Neural cell (in vitro differentiated cells): ENCODE results near the gene PTPRN2. TPM values are rescaled to one million over a fixed set of nuclear protein-coding genes. Genes with fewer than 3 reads are reported as not detected.

Source experiments
- H2AFZ ChIP-seq: fragments of 200-600, 300-800 bp; sonication (generic), shearing (Covaris generic); 2 replicates; pipeline ENCODE4 v1.6.0; 2014; ENCODE audit warnings: low read depth, mild to moderate bottlenecking, antibody characterized with exemption, low read length, moderate library complexity
- H3F3A ChIP-seq: fragments of 200-600 bp; shearing (Covaris generic); 2 replicates; pipeline ENCODE4 v1.6.1; 2016; ENCODE audit warnings: mild to moderate bottlenecking, moderate library complexity, mixed read lengths, antibody characterized with exemption, low read length; ENCODE audit not compliant: insufficient read depth, poor library complexity, severe bottlenecking
- H3K27ac ChIP-seq: fragments of 200-600, 300-800 bp; sonication (generic), shearing (Covaris generic); 2 replicates; pipeline ENCODE4 v1.5.1; 2014; ENCODE audit warnings: mild to moderate bottlenecking, low read length, moderate library complexity
- H3K27me3 ChIP-seq: fragments of 300-800, 200-600 bp; sonication (generic), shearing (Covaris generic); 2 replicates; pipeline ENCODE4 v1.6.0; 2014; ENCODE audit warnings: mild to moderate bottlenecking, low read depth, low read length, moderate library complexity; ENCODE audit not compliant: insufficient read depth
- H3K36me3 ChIP-seq: fragments of 300-800, 200-600 bp; sonication (generic), shearing (Covaris generic); 2 replicates; pipeline ENCODE4 v1.5.1; 2014; ENCODE audit warnings: mild to moderate bottlenecking, antibody characterized with exemption, low read length, moderate library complexity; ENCODE audit not compliant: insufficient read depth
- H3K4me2 ChIP-seq: fragments of 300-800, 200-600 bp; sonication (generic), shearing (Covaris generic); 2 replicates; pipeline ENCODE4 v1.6.0; 2014; ENCODE audit warnings: mild to moderate bottlenecking, low read length
- H3K4me3 ChIP-seq: fragments of 300-800, 200-600 bp; sonication (generic), shearing (Covaris generic); 2 replicates; pipeline ENCODE4 v1.5.1; 2014; ENCODE audit warnings: mild to moderate bottlenecking, low read length, moderate library complexity
- H3K79me2 ChIP-seq: fragments of 200-600 bp; shearing (Covaris generic); replicated peaks from 2 replicates; pipeline ENCODE4 v1.6.0; 2014; ENCODE audit warnings: mild to moderate bottlenecking, low read length, moderate library complexity; ENCODE audit not compliant: insufficient read depth
- H3K9ac ChIP-seq: fragments of 300-800, 200-600 bp; sonication (generic), shearing (Covaris generic); 2 replicates; pipeline ENCODE4 v1.6.1; 2016; ENCODE audit warnings: mild to moderate bottlenecking, low read length, mixed read lengths
- H3K9me2 ChIP-seq: fragments of 200-600 bp; shearing (Covaris generic); 2 replicates; pipeline ENCODE4 v1.6.1; 2016; ENCODE audit warnings: mild to moderate bottlenecking, low read length, mixed read lengths; ENCODE audit not compliant: insufficient read depth
- H3K9me3 ChIP-seq: fragments of 200-600, 300-800 bp; sonication (generic), shearing (Covaris generic); 2 replicates; pipeline ENCODE4 v1.6.1; 2016; ENCODE audit warnings: mild to moderate bottlenecking, mixed run types, low read length, moderate library complexity, mixed read lengths
- H4K20me1 ChIP-seq: fragments of 200-600 bp; shearing (Covaris generic); 2 replicates; pipeline ENCODE4 v1.6.1; 2016; ENCODE audit warnings: mild to moderate bottlenecking, mixed run types; ENCODE audit not compliant: insufficient read depth
- CTCF ChIP-seq: fragments of 450-650 bp; IDR thresholded peaks from 2 replicates; pipeline ENCODE4 v1.5.1; 2014; ENCODE audit warnings: antibody characterized with exemption, mild to moderate bottlenecking, moderate library complexity; ENCODE audit not compliant: poor library complexity, severe bottlenecking
- EP300 ChIP-seq: fragments of 450-650 bp; conservative IDR thresholded peaks from 2 replicates; pipeline ENCODE4 v1.6.1; 2014; ENCODE audit warnings: antibody characterized with exemption, mild to moderate bottlenecking, moderate library complexity; ENCODE audit not compliant: poor library complexity, severe bottlenecking
- EZH2 ChIP-seq: fragments of 200-600, 300-800 bp; shearing (Covaris generic), sonication (generic); IDR thresholded peaks from 2 replicates; pipeline ENCODE4 v1.6.1; 2014; ENCODE audit warnings: antibody characterized with exemption, low read length, borderline replicate concordance, mild to moderate bottlenecking; ENCODE audit not compliant: insufficient read depth, poor library complexity, severe bottlenecking
- MXI1 ChIP-seq: fragments of 450-650 bp; conservative IDR thresholded peaks from 2 replicates; pipeline ENCODE4 v1.6.1; 2014; ENCODE audit warnings: antibody characterized with exemption, mild to moderate bottlenecking; ENCODE audit not compliant: poor library complexity, severe bottlenecking
- POLR2AphosphoS5 ChIP-seq: IDR thresholded peaks from 2 replicates; pipeline ENCODE4 v1.6.1; 2012
- RAD21 ChIP-seq: fragments of 450-650 bp; conservative IDR thresholded peaks from 2 replicates; pipeline ENCODE4 v1.6.1; 2014; ENCODE audit warnings: antibody characterized with exemption, mild to moderate bottlenecking, moderate library complexity
- REST ChIP-seq: IDR thresholded peaks from 2 replicates; pipeline ENCODE4 v1.6.1; 2012; ENCODE audit warnings: borderline replicate concordance
- SMC3 ChIP-seq: fragments of 450-650 bp; conservative IDR thresholded peaks from 2 replicates; pipeline ENCODE4 v1.6.1; 2014; ENCODE audit warnings: antibody characterized with exemption, mild to moderate bottlenecking, moderate library complexity; ENCODE audit not compliant: poor library complexity
- TAF1 ChIP-seq: IDR thresholded peaks from 2 replicates; pipeline ENCODE4 v1.6.1; 2012; ENCODE audit warnings: low read depth
- polyA plus RNA-seq: library from polyadenylated mRNA; depleted of rRNA; stranded (reverse); fragments of >200 nt; gene quantifications from 2 replicates; pipeline ENCODE4 v1.2.3, GENCODE V29; 2014

The PTPRN2 gene
- polyA plus RNA-seq, 1 donor from 2014 or later, result 31.0 TPM

- H3K4me2 ChIP-seq, result no peak overlapping the region
- H3K4me3 ChIP-seq, result no peak overlapping the region
- no peaks in the 10 kb centered on the region for H3K9me2 ChIP-seq
- H3K79me2 ChIP-seq, result peaks cover 32% of the 10 kb centered on the region
- no peaks in the 10 kb centered on the region for H3K9me3 ChIP-seq
- H3K9ac ChIP-seq, result no peak overlapping the region
- no peaks in the 10 kb centered on the region for H3F3A ChIP-seq
- TF ChIP-seq REST, result no peak
- no peak for TF ChIP-seq SMC3
- TF ChIP-seq RAD21, result no peak
- TF ChIP-seq MXI1, result no peak
- TF ChIP-seq EZH2, result no peak
- no peak for TF ChIP-seq POLR2AphosphoS5
- no peak for TF ChIP-seq TAF1
- TF ChIP-seq EP300, result no peak
- no peak for TF ChIP-seq CTCF
- no peak overlapping the region for H3K27ac ChIP-seq
- no peaks in the 10 kb centered on the region for H3K27me3 ChIP-seq
- H2AFZ ChIP-seq, result no peak overlapping the region
- peaks cover 16% of the 10 kb centered on the region for H3K36me3 ChIP-seq
- H4K20me1 ChIP-seq, result no peaks in the 10 kb centered on the region
These were observed 960.0 kb downstream of the PTPRN2 start for GRCh38 chr7:157627646-157628045.

- H3K36me3 ChIP-seq, result peaks cover 16% of the 10 kb centered on the region
- H3K79me2 ChIP-seq, result peaks cover 26% of the 10 kb centered on the region
- no peaks in the 10 kb centered on the region for H3K27me3 ChIP-seq
- H3K9me2 ChIP-seq, result no peaks in the 10 kb centered on the region
- no peak overlapping the region for H2AFZ ChIP-seq
- no peak overlapping the region for H3K4me2 ChIP-seq
- no peaks in the 10 kb centered on the region for H3K9me3 ChIP-seq
- no peak overlapping the region for H3K9ac ChIP-seq
- no peaks in the 10 kb centered on the region for H4K20me1 ChIP-seq
- TF ChIP-seq POLR2AphosphoS5, result no peak
- H3F3A ChIP-seq, result no peaks in the 10 kb centered on the region
- H3K4me3 ChIP-seq, result no peak overlapping the region
- H3K27ac ChIP-seq, result no peak overlapping the region
These were observed 960.6 kb downstream of the PTPRN2 start for GRCh38 chr7:157627033-157627432.
